Suprapubic skin (tissue), 4 donors: ENCODE data around the gene CACNA1S. TPM values are rescaled to one million over a fixed set of nuclear protein-coding genes. Genes with fewer than 3 reads are reported as not detected.

ENCODE experiments used
- DNase-seq, 2 donors: peaks; one replicate each; pipeline ENCODE4 v3.0.0-alpha.2; 2019; ENCODE audit warnings: low spot score in 2 of 2
- H3K27ac ChIP-seq: fragments of 200-600 bp; sonication (generic); one replicate; pipeline ENCODE4 v1.5.1; 2019
- H3K27me3 ChIP-seq: fragments of 200-600 bp; sonication (generic); one replicate; pipeline ENCODE4 v1.5.1; 2019
- H3K36me3 ChIP-seq: fragments of 200-600 bp; sonication (generic); one replicate; pipeline ENCODE4 v1.5.1; 2019
- H3K4me1 ChIP-seq: fragments of 200-600 bp; sonication (generic); one replicate; pipeline ENCODE4 v1.5.1; 2019
- H3K4me3 ChIP-seq: fragments of 200-600 bp; sonication (generic); one replicate; pipeline ENCODE4 v1.5.1; 2019; ENCODE audit warnings: mild to moderate bottlenecking
- H3K9me3 ChIP-seq: fragments of 200-600 bp; sonication (generic); one replicate; pipeline ENCODE4 v1.5.1; 2019
- CTCF ChIP-seq, 2 donors: fragments of 200-600 bp in 1 of 2; fragments of 450-650 bp in 1 of 2; sonication (generic) in 1 of 2; IDR thresholded peaks; one replicate each; pipeline ENCODE4 v1.5.1; 2016 to 2019; ENCODE audit warnings: antibody characterized with exemption in 2 of 2, mild to moderate bottlenecking in 1 of 2, moderate library complexity in 1 of 2
- EP300 ChIP-seq: sonication (generic); formaldehyde crosslinking; IDR thresholded peaks from one replicate; pipeline ENCODE4 v1.6.1; 2017; ENCODE audit warnings: antibody characterized with exemption
- POLR2A ChIP-seq, 2 donors: fragments of 450-650 bp; IDR thresholded peaks; one replicate each; pipeline ENCODE4 v1.6.1; 2017; ENCODE audit warnings: antibody characterized with exemption in 2 of 2, mild to moderate bottlenecking in 2 of 2, moderate library complexity in 2 of 2
- POLR2AphosphoS5 ChIP-seq, 3 donors: sonication (generic); formaldehyde crosslinking; IDR thresholded peaks; one replicate each; pipeline ENCODE4 v1.6.1; 2017; ENCODE audit warnings: antibody characterized with exemption in 3 of 3
- WGBS: methylation state at CpG from one replicate; pipeline ENCODE4 v1.1.5; 2018; 5-methylcytosine and 5-hydroxymethylcytosine counted together
- total RNA-seq, 4 donors: library from RNA; depleted of rRNA; stranded (reverse); fragments of >200 nt; gene quantifications; one replicate each; pipeline ENCODE4 v1.1.0, GENCODE V29; 2016

CACNA1S gene
- total RNA-seq, 4 donors from 2014 or later: not detected

DNA sequence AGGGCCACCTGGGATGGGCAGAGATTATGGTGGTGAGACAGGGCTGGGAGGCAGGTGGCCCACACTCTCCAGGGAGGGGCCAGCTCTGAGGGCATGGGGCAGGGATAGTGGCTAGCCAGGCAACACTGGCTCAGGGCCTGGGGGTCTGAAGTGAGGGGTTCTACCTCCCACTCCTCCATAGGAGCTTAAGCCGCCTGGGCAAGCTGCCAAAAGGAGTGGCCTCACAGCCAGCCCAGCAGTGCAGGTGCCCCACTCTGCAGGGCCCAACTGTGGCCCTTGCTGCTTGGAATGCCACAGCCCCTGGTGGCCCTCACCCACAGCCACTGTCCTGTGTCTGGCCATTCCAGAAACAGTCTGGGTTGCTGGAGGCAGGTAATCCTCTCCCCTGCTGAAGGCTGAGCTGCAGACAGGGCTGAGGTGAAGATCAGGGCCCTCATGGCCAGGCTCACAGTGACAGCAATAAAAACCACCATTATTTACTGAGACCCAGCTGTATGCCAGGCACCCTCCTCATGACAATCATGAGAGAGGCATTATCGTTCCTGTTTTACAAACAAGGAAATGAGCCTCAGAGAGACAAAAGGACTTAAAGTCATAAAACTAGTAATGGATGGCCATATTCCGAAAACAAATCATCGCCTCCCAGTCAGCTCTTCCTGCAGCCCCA, 119.7 kb downstream of the CACNA1S start:
- H3K36me3 ChIP-seq: peaks cover 9% of the 10 kb centered on the region
- H3K4me1 ChIP-seq: no peaks in the 10 kb centered on the region
- TF ChIP-seq EP300 (no peak), CTCF (IDR thresholded peaks at IDR 0.05) (no peak), POLR2AphosphoS5 (IDR thresholded peaks at IDR 0.05) (no peak), POLR2A (IDR thresholded peaks at IDR 0.05) (no peak)
- H3K4me3 ChIP-seq: no peak overlapping the region
- 70% methylated on average over 3 of the region's 4 CpGs for WGBS
- no peaks in the 10 kb centered on the region for H3K27me3 ChIP-seq
- H3K9me3 ChIP-seq: no peaks in the 10 kb centered on the region
- H3K27ac ChIP-seq: no peak overlapping the region
- no peak for DNase-seq

DNA sequence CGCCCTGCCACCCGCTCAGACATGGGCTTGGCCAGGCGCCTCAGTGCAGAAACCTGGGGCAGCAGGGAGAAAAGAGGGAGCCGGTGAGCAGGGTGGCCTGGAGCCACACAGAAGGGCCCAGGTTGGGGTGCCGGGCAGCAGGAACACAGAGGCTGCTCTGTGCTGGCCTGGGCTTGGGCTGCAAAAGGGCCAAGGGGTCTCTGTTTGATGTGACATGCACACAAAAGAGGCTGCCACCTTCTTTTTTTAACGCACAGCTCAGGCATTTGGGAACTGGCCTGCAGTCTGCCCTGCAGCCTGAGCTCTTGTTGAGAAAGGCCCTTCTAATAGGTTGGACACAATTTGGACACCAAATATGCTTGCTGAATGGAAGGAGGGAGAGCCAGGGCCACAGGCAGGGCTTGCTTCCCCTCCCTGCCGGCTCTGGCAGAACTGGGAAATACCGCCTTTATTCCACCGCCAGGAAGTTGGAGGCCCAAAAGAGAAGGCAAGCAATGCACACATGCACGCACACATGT, 121.1 kb downstream of the CACNA1S start:
- Histone ChIP-seq H3K27ac (no peak overlapping the region), H3K27me3 (no peaks in the 10 kb centered on the region), H3K4me3 (no peak overlapping the region), H3K36me3 (peaks cover 9% of the 10 kb centered on the region), H3K9me3 (no peaks in the 10 kb centered on the region), H3K4me1 (no peaks in the 10 kb centered on the region)
- TF ChIP-seq POLR2A (IDR thresholded peaks at IDR 0.05) (no peak), EP300 (no peak), POLR2AphosphoS5 (IDR thresholded peaks at IDR 0.05) (no peak), CTCF (IDR thresholded peaks at IDR 0.05) (no peak)
- DNase-seq: no peak
- WGBS: 75% methylated on average over 6 of the region's 10 CpGs

GRCh38 chr1:200990114-200990513, 122.1 kb downstream of the CACNA1S start:
- DNase-seq: no peak
- TF ChIP-seq POLR2A (IDR thresholded peaks at IDR 0.05) (no peak), POLR2AphosphoS5 (IDR thresholded peaks at IDR 0.05) (no peak), CTCF (IDR thresholded peaks at IDR 0.05) (no peak), EP300 (no peak)
- Histone ChIP-seq H3K4me1 (no peaks in the 10 kb centered on the region), H3K27ac (no peak overlapping the region), H3K36me3 (peaks cover 9% of the 10 kb centered on the region), H3K9me3 (no peaks in the 10 kb centered on the region), H3K27me3 (no peaks in the 10 kb centered on the region), H3K4me3 (no peak overlapping the region)
- 90% methylated on average over 9 of the region's 9 CpGs for WGBS

Other genes starting within 250 kb of the CACNA1S start
- gene GPR25, start 239.4 kb downstream of the CACNA1S start, total RNA-seq: not detected
- 100 to 1,000 TPM; 110 to 137 (median 117) TPM for gene INAVA, start 217.5 kb downstream of the CACNA1S start, total RNA-seq
- 1 to 10 TPM in 3 of 4 donors, under 1 TPM in 1; 0.65 to 2.3 (median 1.1) TPM for gene KIF21B, start 88.7 kb downstream of the CACNA1S start, total RNA-seq
- gene ASCL5, start 14.8 kb upstream of the CACNA1S start, total RNA-seq: not detected
- 10 to 100 TPM; 38.1 to 50.8 (median 40.7) TPM for gene TMEM9, start 42.0 kb upstream of the CACNA1S start, total RNA-seq
- gene IGFN1, start 78.4 kb upstream of the CACNA1S start, total RNA-seq: under 1 TPM in 2 of 4 donors, not detected in 2; 0.13 to 0.57 TPM
- 1,000 to 10,000 TPM in 3 of 4 donors, 100 to 1,000 TPM in 1; 888 to 1,187 (median 1,096) TPM for gene PKP1, start 171.1 kb upstream of the CACNA1S start, total RNA-seq